Measurements from ENCODE around the gene RNF212. TPM values are rescaled to one million over a fixed set of nuclear protein-coding genes. Genes with fewer than 3 reads are reported as not detected.
A peak's percentile ranks its signal among the peaks of the same experiment; 100 is the strongest.

RNF212 gene
- total and polyA plus RNA-seq, 9 donors = 2.3 to 6.0 (median 4.2) TPM

GRCh38 chr4:1038948-1039492 is 74.3 kb downstream of the RNF212 start:
- DNase-seq = peak; percentile 81
- Histone ChIP-seq H3K9me3 (replicated peaks; ENCODE audit: control insufficient read depth, low read depth, low read length) (no peaks in the 10 kb centered on the region), H3K27ac (ENCODE audit: low read length) (peak overlapping the region; percentile 69), H3K27me3 (ENCODE audit: control insufficient read depth, insufficient read depth, low read length) (peaks cover 9% of the 10 kb centered on the region), H3K36me3 (ENCODE audit: control insufficient read depth, insufficient read depth, low read length) (no peaks in the 10 kb centered on the region), H3K4me1 (ENCODE audit: control insufficient read depth, insufficient read depth, low read length) (peaks cover 88% of the 10 kb centered on the region), H3K4me3 (ENCODE audit: low read length) (no peak overlapping the region)
- WGBS (ENCODE audit: insufficient coverage) = 47% methylated on average over 10 of the region's 16 CpGs

GRCh38 chr4:1036976-1037810 is 76.2 kb downstream of the RNF212 start:
- Histone ChIP-seq H3K4me3 (ENCODE audit: low read length) (no peak overlapping the region), H3K36me3 (ENCODE audit: control insufficient read depth, insufficient read depth, low read length) (no peaks in the 10 kb centered on the region), H3K27ac (ENCODE audit: low read length) (peak overlapping the region; percentile 20), H3K9me3 (replicated peaks; ENCODE audit: control insufficient read depth, low read depth, low read length) (no peaks in the 10 kb centered on the region), H3K4me1 (ENCODE audit: control insufficient read depth, insufficient read depth, low read length) (peaks cover 97% of the 10 kb centered on the region), H3K27me3 (ENCODE audit: control insufficient read depth, insufficient read depth, low read length) (peaks cover 8% of the 10 kb centered on the region)
- 42% methylated on average over 16 of the region's 26 CpGs for whole genome bisulfite sequencing (ENCODE audit: insufficient coverage)
- DNase-seq = no peak

- Histone ChIP-seq H3K9me3 (replicated peaks; ENCODE audit: control insufficient read depth, low read depth, low read length) (no peaks in the 10 kb centered on the region), H3K27ac (ENCODE audit: low read length) (no peak overlapping the region), H3K4me3 (ENCODE audit: low read length) (no peak overlapping the region), H3K27me3 (ENCODE audit: control insufficient read depth, insufficient read depth, low read length) (peaks cover 14% of the 10 kb centered on the region), H3K4me1 (ENCODE audit: control insufficient read depth, insufficient read depth, low read length) (peaks cover 97% of the 10 kb centered on the region), H3K36me3 (ENCODE audit: control insufficient read depth, insufficient read depth, low read length) (no peaks in the 10 kb centered on the region)
- whole genome bisulfite sequencing (ENCODE audit: insufficient coverage) = 86% methylated on average over 14 of the region's 15 CpGs
- no peak for DNase-seq
Measured at GRCh38 chr4:1036095-1036494, 77.3 kb downstream of the RNF212 start.

- Histone ChIP-seq H3K36me3 (ENCODE audit: control insufficient read depth, insufficient read depth, low read length) (no peaks in the 10 kb centered on the region), H3K4me1 (ENCODE audit: control insufficient read depth, insufficient read depth, low read length) (peaks cover 97% of the 10 kb centered on the region), H3K27me3 (ENCODE audit: control insufficient read depth, insufficient read depth, low read length) (peaks cover 14% of the 10 kb centered on the region), H3K9me3 (replicated peaks; ENCODE audit: control insufficient read depth, low read depth, low read length) (no peaks in the 10 kb centered on the region), H3K27ac (ENCODE audit: low read length) (no peak overlapping the region), H3K4me3 (ENCODE audit: low read length) (no peak overlapping the region)
- WGBS (ENCODE audit: insufficient coverage) = 43% methylated on average over 25 of the region's 26 CpGs
- peak; percentile 76 for DNase-seq
Measured at GRCh38 chr4:1035510-1035909, 77.9 kb downstream of the RNF212 start.

GRCh38 chr4:1033840-1034551 is 79.4 kb downstream of the RNF212 start:
- peaks cover 14% of the 10 kb centered on the region for H3K27me3 ChIP-seq (ENCODE audit: control insufficient read depth, insufficient read depth, low read length)
- peaks cover 97% of the 10 kb centered on the region for H3K4me1 ChIP-seq (ENCODE audit: control insufficient read depth, insufficient read depth, low read length)
- WGBS (ENCODE audit: insufficient coverage) = 27% methylated on average over 30 of the region's 35 CpGs
- DNase-seq = peak; percentile 88
- H3K4me3 ChIP-seq (ENCODE audit: low read length) = no peak overlapping the region
- peak overlapping the region; percentile 69 for H3K27ac ChIP-seq (ENCODE audit: low read length)
- no peaks in the 10 kb centered on the region for H3K9me3 ChIP-seq (replicated peaks; ENCODE audit: control insufficient read depth, low read depth, low read length)
- no peaks in the 10 kb centered on the region for H3K36me3 ChIP-seq (ENCODE audit: control insufficient read depth, insufficient read depth, low read length)

GRCh38 chr4:1032861-1033260 is 80.5 kb downstream of the RNF212 start:
- Histone ChIP-seq H3K9me3 (replicated peaks; ENCODE audit: control insufficient read depth, low read depth, low read length) (no peaks in the 10 kb centered on the region), H3K27ac (ENCODE audit: low read length) (no peak overlapping the region), H3K27me3 (ENCODE audit: control insufficient read depth, insufficient read depth, low read length) (peaks cover 18% of the 10 kb centered on the region), H3K4me1 (ENCODE audit: control insufficient read depth, insufficient read depth, low read length) (peaks cover 97% of the 10 kb centered on the region), H3K4me3 (ENCODE audit: low read length) (no peak overlapping the region), H3K36me3 (ENCODE audit: control insufficient read depth, insufficient read depth, low read length) (no peaks in the 10 kb centered on the region)
- 83% methylated on average over 8 of the region's 10 CpGs for WGBS (ENCODE audit: insufficient coverage)
- no peak for DNase-seq

GRCh38 chr4:1031956-1032795 is 81.2 kb downstream of the RNF212 start:
- 61% methylated on average over 35 of the region's 37 CpGs for WGBS (ENCODE audit: insufficient coverage)
- Histone ChIP-seq H3K27me3 (ENCODE audit: control insufficient read depth, insufficient read depth, low read length) (peaks cover 18% of the 10 kb centered on the region), H3K4me3 (ENCODE audit: low read length) (no peak overlapping the region), H3K9me3 (replicated peaks; ENCODE audit: control insufficient read depth, low read depth, low read length) (no peaks in the 10 kb centered on the region), H3K27ac (ENCODE audit: low read length) (no peak overlapping the region), H3K4me1 (ENCODE audit: control insufficient read depth, insufficient read depth, low read length) (peaks cover 97% of the 10 kb centered on the region), H3K36me3 (ENCODE audit: control insufficient read depth, insufficient read depth, low read length) (no peaks in the 10 kb centered on the region)
- peak; percentile 58 for DNase-seq

GRCh38 chr4:1031346-1031745 is 82.0 kb downstream of the RNF212 start:
- H3K4me3 ChIP-seq (ENCODE audit: low read length) = no peak overlapping the region
- H3K36me3 ChIP-seq (ENCODE audit: control insufficient read depth, insufficient read depth, low read length) = peaks cover 3% of the 10 kb centered on the region
- WGBS (ENCODE audit: insufficient coverage) = 83% methylated on average over 8 of the region's 8 CpGs
- H3K27me3 ChIP-seq (ENCODE audit: control insufficient read depth, insufficient read depth, low read length) = peaks cover 18% of the 10 kb centered on the region
- no peak overlapping the region for H3K27ac ChIP-seq (ENCODE audit: low read length)
- H3K9me3 ChIP-seq (replicated peaks; ENCODE audit: control insufficient read depth, low read depth, low read length) = no peaks in the 10 kb centered on the region
- no peak for DNase-seq
- peaks cover 97% of the 10 kb centered on the region for H3K4me1 ChIP-seq (ENCODE audit: control insufficient read depth, insufficient read depth, low read length)

- H3K4me3 ChIP-seq (ENCODE audit: low read length) = no peak overlapping the region
- H3K27me3 ChIP-seq (ENCODE audit: control insufficient read depth, insufficient read depth, low read length) = peaks cover 18% of the 10 kb centered on the region
- no peak for DNase-seq
- peak overlapping the region; percentile 67 for H3K27ac ChIP-seq (ENCODE audit: low read length)
- no peaks in the 10 kb centered on the region for H3K9me3 ChIP-seq (replicated peaks; ENCODE audit: control insufficient read depth, low read depth, low read length)
- peaks cover 10% of the 10 kb centered on the region for H3K36me3 ChIP-seq (ENCODE audit: control insufficient read depth, insufficient read depth, low read length)
- H3K4me1 ChIP-seq (ENCODE audit: control insufficient read depth, insufficient read depth, low read length) = peaks cover 97% of the 10 kb centered on the region
- 70% methylated on average over 15 of the region's 16 CpGs for WGBS (ENCODE audit: insufficient coverage)
Measured at GRCh38 chr4:1030559-1030958, 82.8 kb downstream of the RNF212 start.
